Stimulated activated CD8-positive, alpha-beta memory T cell treated with anti-CD3 and anti-CD28 coated beads, Interleukin-7, amount 100 ng/mL, for 4 hours (primary cell): ENCODE measurements around the gene ADCY10.
A peak's percentile ranks its signal among the peaks of the same experiment; 100 is the strongest.
"Not testable (repeated sequence)": the region's sequence is repeated elsewhere in the genome, so short reads cannot be mapped to it uniquely, and the experiment has no call there.

Experiments used
- DNase-seq, 2 donors: peaks; one replicate each; pipeline ENCODE4 v3.0.0-alpha.2; 2020; ENCODE audit warnings: low read depth in 2 of 2

Gene ADCY10, protein sequence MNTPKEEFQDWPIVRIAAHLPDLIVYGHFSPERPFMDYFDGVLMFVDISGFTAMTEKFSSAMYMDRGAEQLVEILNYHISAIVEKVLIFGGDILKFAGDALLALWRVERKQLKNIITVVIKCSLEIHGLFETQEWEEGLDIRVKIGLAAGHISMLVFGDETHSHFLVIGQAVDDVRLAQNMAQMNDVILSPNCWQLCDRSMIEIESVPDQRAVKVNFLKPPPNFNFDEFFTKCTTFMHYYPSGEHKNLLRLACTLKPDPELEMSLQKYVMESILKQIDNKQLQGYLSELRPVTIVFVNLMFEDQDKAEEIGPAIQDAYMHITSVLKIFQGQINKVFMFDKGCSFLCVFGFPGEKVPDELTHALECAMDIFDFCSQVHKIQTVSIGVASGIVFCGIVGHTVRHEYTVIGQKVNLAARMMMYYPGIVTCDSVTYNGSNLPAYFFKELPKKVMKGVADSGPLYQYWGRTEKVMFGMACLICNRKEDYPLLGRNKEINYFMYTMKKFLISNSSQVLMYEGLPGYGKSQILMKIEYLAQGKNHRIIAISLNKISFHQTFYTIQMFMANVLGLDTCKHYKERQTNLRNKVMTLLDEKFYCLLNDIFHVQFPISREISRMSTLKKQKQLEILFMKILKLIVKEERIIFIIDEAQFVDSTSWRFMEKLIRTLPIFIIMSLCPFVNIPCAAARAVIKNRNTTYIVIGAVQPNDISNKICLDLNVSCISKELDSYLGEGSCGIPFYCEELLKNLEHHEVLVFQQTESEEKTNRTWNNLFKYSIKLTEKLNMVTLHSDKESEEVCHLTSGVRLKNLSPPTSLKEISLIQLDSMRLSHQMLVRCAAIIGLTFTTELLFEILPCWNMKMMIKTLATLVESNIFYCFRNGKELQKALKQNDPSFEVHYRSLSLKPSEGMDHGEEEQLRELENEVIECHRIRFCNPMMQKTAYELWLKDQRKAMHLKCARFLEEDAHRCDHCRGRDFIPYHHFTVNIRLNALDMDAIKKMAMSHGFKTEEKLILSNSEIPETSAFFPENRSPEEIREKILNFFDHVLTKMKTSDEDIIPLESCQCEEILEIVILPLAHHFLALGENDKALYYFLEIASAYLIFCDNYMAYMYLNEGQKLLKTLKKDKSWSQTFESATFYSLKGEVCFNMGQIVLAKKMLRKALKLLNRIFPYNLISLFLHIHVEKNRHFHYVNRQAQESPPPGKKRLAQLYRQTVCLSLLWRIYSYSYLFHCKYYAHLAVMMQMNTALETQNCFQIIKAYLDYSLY (N-terminal part only)

DNA sequence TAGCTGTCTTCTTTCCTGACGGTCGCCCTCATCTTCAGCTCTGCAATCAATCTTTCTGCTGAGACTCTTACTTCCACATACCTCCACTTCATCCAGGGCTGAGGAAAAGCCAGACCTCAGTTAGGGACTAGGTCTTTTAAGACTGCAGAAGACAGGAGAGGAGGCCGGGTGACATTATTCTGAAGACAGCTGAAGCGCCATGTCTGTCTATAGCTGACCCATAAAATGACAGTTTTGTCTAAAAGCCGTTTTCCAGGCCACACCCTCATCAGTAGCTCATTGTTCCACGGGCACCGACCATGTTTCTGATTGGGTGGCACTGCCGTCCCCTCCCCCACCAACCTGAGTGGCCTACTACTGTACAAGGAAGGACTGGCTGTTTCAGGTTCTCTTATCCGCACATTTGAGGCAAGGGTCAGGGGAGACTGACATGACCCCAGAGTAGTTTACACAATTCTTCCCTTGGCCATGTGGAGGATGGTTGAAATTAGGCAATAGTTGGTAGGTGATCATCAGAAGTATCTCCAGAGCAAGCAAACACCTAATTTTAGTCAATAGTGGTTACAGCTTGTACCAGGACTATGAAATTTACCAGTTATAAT is at the start of gene ADCY10:
TSS of gene ADCY10 (minus strand) at position 240 of the 602 bp plus-strand sequence. CDS start 8,994 bp downstream, outside the sequence.
- DNase-seq, result no peak

DNA sequence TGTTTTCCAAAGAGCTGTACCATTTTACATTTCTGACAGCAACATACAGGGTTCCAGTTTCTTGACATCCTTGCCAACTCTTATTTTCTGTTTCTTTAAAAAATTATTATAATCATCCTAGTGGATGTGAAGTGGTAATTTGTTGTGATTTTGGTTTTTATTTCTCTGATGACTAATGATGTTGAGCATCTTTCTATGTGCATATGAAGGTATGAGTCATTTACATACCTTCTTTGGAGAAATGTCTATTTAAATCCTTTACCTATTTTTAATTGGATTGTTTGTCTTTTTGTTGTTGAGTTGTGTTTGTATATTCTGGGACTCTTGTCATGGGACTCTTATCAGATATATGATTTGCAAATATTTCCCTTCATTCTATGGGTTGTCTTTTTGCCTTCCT is 43.8 kb upstream of the ADCY10 start:
- no peak for DNase-seq

DNA sequence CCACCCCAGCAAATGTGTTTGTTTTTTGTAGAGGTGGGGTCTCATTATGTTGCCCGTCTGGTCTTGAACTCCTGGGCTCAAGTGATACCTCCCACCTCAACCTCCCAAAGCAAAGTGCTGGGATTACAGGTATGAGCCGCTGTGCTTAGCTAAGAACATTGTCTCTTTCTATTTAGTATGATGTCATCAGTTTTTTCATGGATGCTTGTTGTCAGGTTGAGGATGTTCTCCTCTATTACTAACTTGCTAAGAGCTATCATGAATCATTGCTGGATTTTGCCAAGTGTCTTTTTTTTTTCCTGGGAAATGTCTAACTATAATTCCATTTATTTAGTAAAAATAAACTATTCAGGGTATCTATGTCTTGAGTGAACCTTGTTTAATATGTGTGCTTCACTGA is 42.0 kb upstream of the ADCY10 start:
- DNase-seq, result no peak

DNA sequence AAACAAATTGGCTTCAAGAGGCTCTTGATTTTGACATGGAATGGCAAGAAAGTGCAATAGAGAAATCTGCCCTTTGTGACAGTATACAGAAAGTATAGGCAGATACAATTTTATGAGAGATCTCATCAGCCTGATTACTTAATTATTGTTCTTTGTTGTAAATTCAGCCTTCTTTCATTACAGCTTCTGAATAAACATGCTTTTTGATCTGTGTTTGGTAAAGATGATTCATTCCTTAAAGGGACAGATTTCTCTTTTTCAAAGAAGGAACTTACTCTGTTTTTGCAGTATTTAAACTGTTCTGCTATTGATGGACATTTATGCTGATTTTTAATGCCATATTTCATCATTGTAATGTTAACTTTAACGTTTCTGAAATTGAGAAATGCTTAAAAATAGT is 36.6 kb upstream of the ADCY10 start:
- DNase-seq, result no peak

DNA sequence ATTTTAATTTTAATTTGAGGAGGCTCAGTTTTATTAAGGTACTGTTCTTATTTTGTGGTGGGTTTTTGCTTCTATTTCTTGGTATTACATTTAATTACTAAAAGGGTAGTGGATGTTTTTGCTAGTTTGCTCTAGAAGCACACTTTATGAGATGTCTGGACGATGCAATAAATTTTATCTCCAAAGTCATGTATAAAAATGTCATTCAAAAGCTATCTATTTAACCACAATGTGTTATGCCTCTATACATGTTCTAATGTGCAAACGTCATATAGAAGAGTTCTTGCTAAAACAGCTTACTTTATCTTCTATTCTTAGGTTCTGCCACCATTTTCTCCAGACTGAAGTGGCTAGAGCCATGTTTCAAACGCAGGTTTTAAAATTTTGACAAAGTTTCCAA is 35.9 kb upstream of the ADCY10 start:
- DNase-seq, result no peak

DNA sequence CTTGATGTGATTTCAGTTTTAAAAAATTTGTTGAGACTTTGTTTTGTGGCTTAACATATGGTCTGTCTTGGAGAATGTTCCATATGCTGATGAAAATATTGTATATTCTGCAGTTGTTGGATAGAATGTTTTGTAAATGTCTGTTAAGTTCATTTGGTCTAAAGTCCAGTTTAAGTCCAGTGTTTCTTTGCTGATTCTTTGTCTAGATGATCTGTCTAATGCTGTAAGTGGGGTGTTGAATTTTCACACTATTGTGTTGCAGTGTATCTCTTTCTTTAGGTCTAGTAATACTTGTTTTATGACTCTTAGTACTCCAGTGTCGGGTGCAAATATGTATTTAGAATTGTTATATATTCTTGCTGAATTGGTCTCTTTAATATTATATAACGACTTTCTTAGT is 33.8 kb upstream of the ADCY10 start:
- DNase-seq, result no peak

DNA sequence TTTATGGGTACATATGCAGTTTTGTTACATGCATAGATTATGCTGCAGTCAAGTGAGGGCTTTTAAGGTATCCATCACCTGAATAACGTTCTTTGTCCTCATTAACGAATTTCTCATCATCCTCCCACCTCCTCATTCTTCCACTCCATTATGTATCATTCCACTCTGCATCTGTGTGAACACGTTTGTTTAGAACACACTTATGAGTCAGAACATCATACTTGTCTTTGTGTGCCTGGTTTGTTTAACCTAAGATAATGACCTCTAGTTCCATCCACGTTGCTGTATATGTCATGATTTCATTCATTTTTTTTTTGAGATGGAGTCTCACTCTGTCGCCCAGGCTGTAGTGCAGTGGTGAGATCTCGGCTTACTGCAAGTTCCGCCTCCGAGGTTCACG is 29.6 kb upstream of the ADCY10 start:
- DNase-seq, result no peak

DNA sequence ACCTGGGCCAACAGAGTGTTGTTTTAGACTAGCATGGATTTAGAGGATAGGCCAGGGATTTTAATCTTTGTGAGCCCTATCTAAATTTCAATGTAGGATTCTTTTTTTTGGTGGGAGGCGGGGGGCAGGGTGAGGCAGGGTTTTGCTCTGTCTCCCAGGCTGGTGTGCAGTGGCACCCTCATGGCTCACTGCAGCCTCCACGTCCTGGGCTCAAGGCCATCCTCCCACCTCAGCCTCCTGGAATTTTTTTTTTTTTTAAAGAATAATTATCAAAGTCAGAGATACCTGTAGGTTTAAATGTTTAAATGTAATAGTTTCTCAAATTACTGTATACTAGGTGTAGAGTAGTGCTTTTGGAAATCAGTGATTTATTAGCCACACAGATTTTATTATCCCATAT is 26.3 kb upstream of the ADCY10 start:
- no peak for DNase-seq

DNA sequence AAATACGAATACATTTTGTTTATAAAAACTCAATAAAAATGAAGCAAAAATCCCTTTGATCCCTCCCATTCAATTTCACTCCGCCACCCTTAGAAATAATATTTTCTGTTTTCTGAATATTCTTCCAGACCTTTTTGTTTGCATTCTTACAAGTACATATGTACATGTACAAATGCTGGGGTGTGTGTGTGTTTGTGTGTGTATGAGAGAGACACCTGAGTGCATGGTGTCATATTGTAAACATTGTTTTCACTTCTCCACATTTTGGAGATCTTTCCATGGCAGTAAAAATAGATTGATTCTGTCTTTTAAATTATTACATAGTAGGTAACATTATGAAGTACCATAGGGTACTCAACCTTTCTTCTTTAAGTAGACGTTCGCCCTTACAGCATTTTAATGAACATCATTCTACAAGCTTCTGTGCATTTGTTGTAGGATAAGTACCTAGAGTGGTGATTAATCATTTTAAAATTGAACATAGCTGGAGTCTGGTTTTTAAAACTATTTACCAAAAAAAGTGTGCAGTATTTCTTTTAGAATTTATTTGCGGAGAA is 24.2 kb upstream of the ADCY10 start:
- no peak for DNase-seq

DNA sequence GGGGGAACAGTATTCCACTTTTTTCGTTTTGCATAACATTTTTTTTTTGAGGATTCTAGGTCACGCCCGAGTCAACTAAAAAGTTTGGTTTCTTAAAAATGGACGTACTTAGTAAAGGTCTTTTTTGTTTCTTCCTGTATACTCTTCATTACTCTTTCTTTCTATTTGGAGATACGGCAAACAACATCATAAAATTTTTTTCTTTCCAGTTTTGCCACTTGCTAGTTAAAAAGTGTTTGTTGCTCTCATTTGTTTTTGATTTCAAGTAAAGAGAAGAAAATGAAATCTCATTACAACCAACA is 23.7 kb upstream of the ADCY10 start:
- DNase-seq, result no peak

DNA sequence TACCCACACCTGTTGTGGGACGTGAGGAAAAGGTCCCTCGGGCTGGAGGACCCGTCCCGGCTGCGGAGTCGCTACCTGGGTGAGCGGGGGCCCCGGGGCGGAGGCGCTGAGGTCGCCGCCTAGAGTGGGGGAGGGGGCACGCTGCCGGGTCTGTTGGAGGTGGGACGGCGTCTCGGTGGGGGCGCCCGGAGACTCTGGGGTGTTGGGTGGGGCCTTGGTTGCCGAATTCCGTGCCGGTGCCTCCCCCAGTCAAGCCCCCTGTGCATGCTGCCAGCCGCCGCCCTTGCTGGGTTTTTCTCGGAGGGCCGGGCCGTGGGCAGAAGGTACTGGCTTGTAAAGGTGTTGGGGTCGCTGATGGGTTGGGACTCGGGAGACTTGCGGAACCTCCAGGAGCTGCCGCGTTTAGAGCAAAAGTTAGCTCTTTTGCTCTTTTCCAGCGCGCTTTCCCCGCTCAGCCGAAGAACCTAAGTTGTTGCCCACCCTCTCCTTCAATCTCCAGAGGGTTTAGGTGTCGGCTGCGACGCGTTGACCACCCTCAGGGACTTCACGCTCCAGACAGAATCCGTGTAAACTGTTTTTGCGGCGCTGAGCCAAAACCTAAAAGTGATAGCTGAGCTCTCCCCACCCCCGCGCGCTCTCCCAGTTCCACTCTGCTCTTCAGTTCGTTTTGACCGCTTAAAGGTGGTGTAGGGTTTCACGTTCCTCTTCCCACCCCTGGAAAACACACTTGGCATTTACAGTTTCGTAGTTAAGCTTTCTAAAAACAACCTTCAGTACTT is 23.2 kb upstream of the ADCY10 start, which contains the start of gene MPC2:
TSS of gene MPC2 (minus strand) at position 143 of the 779 bp plus-strand sequence. CDS start 1,231 bp downstream, outside the sequence.
- peak; percentile 42 to 61 for DNase-seq

DNA sequence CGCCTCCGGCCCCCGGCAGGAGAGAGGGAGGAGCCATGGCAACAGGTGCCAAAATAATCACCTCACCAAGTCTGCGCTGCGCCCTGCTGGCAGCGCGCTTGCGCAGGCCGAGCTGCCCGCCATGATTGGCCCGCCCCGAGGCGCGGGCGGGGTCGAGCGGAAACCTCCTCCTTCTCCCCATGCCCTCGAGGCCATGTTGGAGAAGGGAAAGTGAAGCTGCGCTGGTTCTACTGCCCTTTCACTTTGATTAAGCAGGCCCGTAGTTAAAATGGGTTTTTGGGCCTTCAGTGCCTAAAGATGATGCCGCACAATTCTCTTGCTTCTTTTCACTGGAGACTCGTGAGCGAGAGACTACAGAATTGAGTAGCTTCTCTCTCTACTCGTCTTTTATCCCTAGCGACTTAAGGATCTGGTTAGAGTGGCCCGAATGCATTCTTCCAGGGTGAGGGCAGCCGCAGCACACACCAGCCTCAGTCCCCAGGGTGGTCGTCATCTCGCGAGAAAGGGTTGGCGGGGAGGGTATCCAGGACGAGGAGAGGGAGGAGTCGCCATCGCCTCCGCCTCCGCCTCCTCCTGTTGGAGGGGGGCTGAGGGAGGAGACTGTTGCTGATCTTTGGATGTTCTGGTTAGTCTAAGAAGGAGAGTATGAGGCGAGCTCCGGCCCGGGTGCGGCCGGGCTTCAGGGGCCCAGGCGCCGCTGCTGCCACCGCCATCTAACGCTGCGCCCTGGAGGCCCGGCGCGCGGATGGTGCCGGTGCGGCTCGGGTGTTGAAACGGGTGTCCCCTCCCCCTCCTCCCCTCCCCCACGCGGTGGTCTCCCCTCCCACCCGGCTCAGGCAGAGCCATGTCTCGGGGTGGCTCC is 22.4 kb upstream of the ADCY10 start, which contains the start of gene DCAF6:
TSS of gene DCAF6 (plus strand) at position 616 of the 862 bp plus-strand sequence. CDS start at position 845, 229 bp downstream.
- peak; percentile 93 to 96 for DNase-seq

DNA sequence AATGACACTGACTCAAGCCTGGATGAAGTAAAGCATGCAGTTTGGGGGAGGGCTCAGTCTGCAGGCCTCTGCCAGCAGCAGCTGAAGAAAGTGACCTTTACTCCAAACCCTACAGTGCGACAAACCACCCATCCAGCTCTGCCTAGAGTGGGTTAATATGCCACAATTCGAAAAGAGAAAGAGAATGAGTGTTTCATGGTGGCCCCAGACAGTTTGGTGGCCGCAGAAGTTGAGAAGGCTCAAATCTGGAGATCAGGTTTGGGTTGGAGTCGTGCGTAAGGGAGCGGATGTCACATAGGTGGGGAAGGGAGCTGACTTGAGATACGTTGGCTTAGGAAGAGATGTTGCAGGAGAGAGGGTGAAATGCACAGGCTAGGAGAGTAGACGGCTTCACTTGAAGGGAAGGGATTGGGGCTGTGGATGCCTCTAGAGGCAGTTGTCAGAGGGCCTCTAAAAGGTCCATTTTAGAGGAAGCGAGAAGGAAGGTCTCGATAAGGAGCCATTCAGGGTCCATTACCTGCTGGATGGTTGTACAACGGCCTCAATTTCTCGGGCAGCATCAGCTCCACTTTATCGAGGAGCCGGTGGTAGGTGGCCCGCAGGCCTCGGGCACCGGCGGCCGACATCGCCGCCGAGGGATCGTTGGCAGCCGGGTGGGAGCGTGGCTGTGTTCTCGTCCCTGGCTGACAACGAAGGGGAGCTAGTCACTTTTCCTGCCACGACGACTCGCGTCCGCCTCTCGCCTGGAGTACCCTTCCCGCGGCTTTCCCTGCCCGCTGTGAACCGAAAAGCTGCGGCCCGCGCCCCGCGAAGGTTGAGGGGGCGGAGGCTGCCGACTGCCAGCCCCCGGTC is 21.5 kb upstream of the ADCY10 start:
- DNase-seq, result peak in 1 of 2 donors; percentile 2

DNA sequence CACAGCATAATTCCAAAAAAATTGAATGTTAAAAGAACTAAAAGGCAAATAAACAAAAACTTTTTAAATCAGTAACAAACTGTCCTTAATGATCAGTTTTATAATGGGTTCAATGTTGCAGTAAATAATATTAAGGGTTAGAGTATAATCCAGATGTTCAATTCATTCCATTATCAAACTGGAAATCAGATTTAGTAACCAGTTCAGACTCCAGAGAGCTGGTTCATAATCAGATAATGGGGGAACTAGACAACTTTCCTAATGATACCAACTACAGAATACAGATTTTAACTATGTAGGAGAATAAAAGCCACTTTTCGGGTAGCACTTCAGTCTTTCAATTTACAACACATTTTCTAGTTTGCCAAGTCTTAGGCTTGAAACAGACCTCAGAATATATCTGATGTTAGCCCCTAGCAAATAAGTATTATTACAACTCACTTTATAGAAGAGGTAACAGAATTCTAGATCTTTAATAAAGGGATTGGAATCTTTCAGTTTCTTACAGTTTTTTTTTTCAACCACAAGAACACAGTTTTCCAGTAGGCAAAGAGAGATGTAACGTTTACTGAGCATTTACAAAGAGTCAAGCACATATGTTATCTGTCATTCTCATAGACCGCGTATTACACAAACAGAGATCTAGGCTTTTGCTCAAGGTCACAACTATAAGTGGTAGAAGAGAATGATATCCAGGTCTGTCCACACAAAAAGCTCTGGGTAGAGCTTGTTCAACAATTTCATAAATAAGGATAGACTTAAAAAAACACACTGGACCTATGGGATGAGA is 20.7 kb upstream of the ADCY10 start:
- no peak for DNase-seq

DNA sequence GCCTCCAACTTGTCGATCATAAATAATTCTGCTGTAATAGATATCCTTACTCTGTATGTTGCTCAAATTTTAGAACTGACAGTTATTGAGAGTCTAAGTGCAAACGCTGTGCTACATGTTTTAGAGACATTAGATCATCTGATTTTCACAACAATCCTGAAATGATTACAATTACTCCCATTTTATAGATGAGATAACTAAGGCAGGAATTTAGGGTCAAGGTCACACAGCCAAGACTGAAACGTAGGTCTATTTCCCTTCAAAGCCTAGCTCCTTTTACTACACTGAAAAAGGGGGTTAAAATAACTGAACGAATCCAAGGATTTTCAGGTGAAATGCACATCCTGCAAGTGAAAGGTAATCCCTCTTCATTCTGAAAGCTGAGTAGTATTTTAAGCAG is 19.9 kb upstream of the ADCY10 start:
- DNase-seq, result no peak

DNA sequence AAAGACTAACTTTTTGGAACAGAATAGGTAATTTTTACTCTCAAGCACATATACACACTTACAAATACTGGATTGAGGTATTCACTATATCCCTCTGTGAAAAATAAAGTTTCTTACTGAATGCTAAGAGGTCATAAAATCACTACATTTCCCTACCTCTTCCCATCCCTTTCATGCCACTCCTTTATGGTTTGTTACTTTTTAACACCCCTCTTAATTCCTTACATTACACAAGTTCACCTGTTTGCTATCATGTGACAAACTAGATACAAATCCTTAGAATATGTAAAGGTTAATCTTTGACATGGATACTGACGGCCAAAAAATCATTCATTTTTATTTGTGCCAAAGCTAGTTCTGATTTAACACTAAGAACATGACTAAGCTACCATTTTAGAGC is 15.8 kb upstream of the ADCY10 start:
- DNase-seq, result no peak

DNA sequence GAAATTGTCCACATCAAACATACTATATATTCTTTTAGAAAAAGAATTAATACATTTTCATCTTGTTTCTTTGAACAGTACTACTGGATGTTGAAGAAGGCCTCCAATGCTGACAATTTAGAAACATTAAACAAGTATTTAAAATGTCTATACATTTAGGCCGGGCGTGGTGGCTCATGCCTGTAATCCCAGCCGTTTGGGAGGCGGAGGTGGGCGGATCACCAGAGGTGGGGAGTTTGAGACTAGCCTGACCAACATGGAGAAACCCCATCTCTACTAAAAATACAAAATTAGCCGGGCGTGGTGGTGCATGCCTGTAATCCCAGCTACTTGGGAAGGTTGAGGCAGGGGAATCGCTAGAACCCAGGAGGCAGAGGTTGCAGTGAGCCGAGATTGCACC is 15.0 kb upstream of the ADCY10 start:
- DNase-seq, result not testable (repeated sequence)

DNA sequence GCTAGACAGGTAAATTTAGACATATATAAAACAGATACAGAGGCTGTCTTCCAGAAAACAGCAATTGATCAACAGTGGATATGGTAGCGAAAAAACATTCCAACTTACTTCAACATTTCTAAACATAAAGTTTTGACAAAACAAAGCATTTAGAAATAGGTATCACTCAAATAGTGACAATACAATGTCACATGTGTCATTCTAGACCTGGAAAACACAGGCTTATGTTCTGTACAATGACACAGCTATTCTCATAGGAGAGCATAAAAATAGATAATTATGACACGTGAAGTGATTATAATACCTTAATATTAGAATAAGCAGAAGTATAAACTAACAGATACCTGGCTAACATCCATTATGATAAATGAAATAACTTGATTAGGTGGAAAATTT is 14.5 kb upstream of the ADCY10 start:
- DNase-seq, result no peak
